ENCODE measurements around the gene KIR2DL1.
"Not testable (repeated sequence)": the region's sequence is repeated elsewhere in the genome, so short reads cannot be mapped to it uniquely, and the experiment has no call there.

Gene KIR2DL1
- long read RNA-seq, result 0 reads

GRCh38 chr19:54769646-54770045 is at the start of gene KIR2DL1:
Gene KIR2DL1 (plus strand): TSS chr19:54769793. CDS start chr19:54769851, 58 bp downstream.
- H3K4me3 ChIP-seq (replicated peaks; ENCODE audit: insufficient read depth, low read length); DNase-seq (ENCODE audit: low read depth in 1 of 2, low spot score in 1 of 2); H3K27me3 ChIP-seq (ENCODE audit: insufficient read depth, poor library complexity, severe bottlenecking); H3K27ac ChIP-seq (replicated peaks): not testable (repeated sequence)

GRCh38 chr19:54724142-54724541 is 45.5 kb upstream of the KIR2DL1 start, which contains the start of gene KIR3DL3:
Gene KIR3DL3 (plus strand): TSS chr19:54724442. CDS start chr19:54724497, 55 bp downstream.
- TF ChIP-seq SPI1 (IDR thresholded peaks at IDR 0.05; ENCODE audit: borderline replicate concordance, low read depth) (no peak), GABPA (IDR thresholded peaks at IDR 0.05; ENCODE audit: low read depth) (no peak), REST (IDR thresholded peaks at IDR 0.05; ENCODE audit: insufficient replicate concordance, low read depth) (no peak), CTCF (IDR thresholded peaks at IDR 0.05; ENCODE audit: insufficient read depth, low read length) (no peak), POLR2AphosphoS5 (IDR thresholded peaks at IDR 0.05; ENCODE audit: low read depth) (no peak)
- H3K27me3 ChIP-seq (ENCODE audit: insufficient read depth, poor library complexity, severe bottlenecking), result no peaks in the 10 kb centered on the region
- H3K27ac ChIP-seq (replicated peaks), result no peak within 1 kb of the TSS
- no peak for DNase-seq (ENCODE audit: low read depth in 1 of 2, low spot score in 1 of 2)
- H3K4me3 ChIP-seq (replicated peaks; ENCODE audit: insufficient read depth, low read length), result no peak within 1 kb of the TSS

GRCh38 chr19:54724644-54725043 is 44.9 kb upstream of the KIR2DL1 start:
- no peak overlapping the region for H3K27ac ChIP-seq (replicated peaks)
- TF ChIP-seq GABPA (IDR thresholded peaks at IDR 0.05; ENCODE audit: low read depth), result no peak
- TF ChIP-seq REST (IDR thresholded peaks at IDR 0.05; ENCODE audit: insufficient replicate concordance, low read depth), result no peak
- TF ChIP-seq POLR2AphosphoS5 (IDR thresholded peaks at IDR 0.05; ENCODE audit: low read depth), result no peak
- no peak for TF ChIP-seq SPI1 (IDR thresholded peaks at IDR 0.05; ENCODE audit: borderline replicate concordance, low read depth)
- no peak for TF ChIP-seq CTCF (IDR thresholded peaks at IDR 0.05; ENCODE audit: insufficient read depth, low read length)
- no peak overlapping the region for H3K4me3 ChIP-seq (replicated peaks; ENCODE audit: insufficient read depth, low read length)
- DNase-seq (ENCODE audit: low read depth in 1 of 2, low spot score in 1 of 2), result no peak
- H3K27me3 ChIP-seq (ENCODE audit: insufficient read depth, poor library complexity, severe bottlenecking), result no peaks in the 10 kb centered on the region

GRCh38 chr19:54725321-54725720 is 44.3 kb upstream of the KIR2DL1 start:
- H3K27me3 ChIP-seq (ENCODE audit: insufficient read depth, poor library complexity, severe bottlenecking), result no peaks in the 10 kb centered on the region
- DNase-seq (ENCODE audit: low read depth in 1 of 2, low spot score in 1 of 2), result no peak
- H3K27ac ChIP-seq (replicated peaks), result no peak overlapping the region
- no peak for TF ChIP-seq POLR2AphosphoS5 (IDR thresholded peaks at IDR 0.05; ENCODE audit: low read depth)
- no peak for TF ChIP-seq REST (IDR thresholded peaks at IDR 0.05; ENCODE audit: insufficient replicate concordance, low read depth)
- no peak for TF ChIP-seq SPI1 (IDR thresholded peaks at IDR 0.05; ENCODE audit: borderline replicate concordance, low read depth)
- no peak for TF ChIP-seq CTCF (IDR thresholded peaks at IDR 0.05; ENCODE audit: insufficient read depth, low read length)
- no peak for TF ChIP-seq GABPA (IDR thresholded peaks at IDR 0.05; ENCODE audit: low read depth)
- H3K4me3 ChIP-seq (replicated peaks; ENCODE audit: insufficient read depth, low read length), result no peak overlapping the region
